HEK293T (cell line): Measurements from ENCODE around the gene SLC6A5.

ENCODE experiments used
- ARNT ChIP-seq: fragments of 450-650 bp; IDR thresholded peaks from 2 replicates; pipeline ENCODE4 v1.6.1; 2017; ENCODE audit warnings: mild to moderate bottlenecking
- BHLHE40 ChIP-seq: fragments of 450-650 bp; IDR thresholded peaks from 2 replicates; pipeline ENCODE4 v1.6.1; 2016; ENCODE audit warnings: mild to moderate bottlenecking, moderate library complexity, borderline replicate concordance
- CTBP1 ChIP-seq: fragments of 450-650 bp; IDR thresholded peaks from 2 replicates; pipeline ENCODE4 v1.6.1; 2016; ENCODE audit warnings: borderline replicate concordance
- ELF4 ChIP-seq: fragments of 450-650 bp; IDR thresholded peaks from 2 replicates; pipeline ENCODE4 v1.6.1; 2017; ENCODE audit warnings: antibody characterized with exemption
- FOXA1 ChIP-seq: fragments of 450-650 bp; IDR thresholded peaks from 2 replicates; pipeline ENCODE4 v1.6.1; 2016; ENCODE audit warnings: mild to moderate bottlenecking
- FOXM1 ChIP-seq: fragments of 450-650 bp; IDR thresholded peaks from 2 replicates; pipeline ENCODE4 v1.6.1; 2017; ENCODE audit warnings: mild to moderate bottlenecking, borderline replicate concordance
- L3MBTL2 ChIP-seq: fragments of 450-650 bp; conservative IDR thresholded peaks from 2 replicates; pipeline ENCODE4 v1.6.1; 2016; ENCODE audit warnings: mild to moderate bottlenecking
- NFRKB ChIP-seq: fragments of 450-650 bp; IDR thresholded peaks from 2 replicates; pipeline ENCODE4 v1.6.1; 2016; ENCODE audit warnings: mild to moderate bottlenecking, moderate library complexity
- SP1 ChIP-seq: fragments of 450-650 bp; IDR thresholded peaks from 2 replicates; pipeline ENCODE4 v1.6.1; 2017
- SUZ12 ChIP-seq: fragments of 450-650 bp; IDR thresholded peaks from 2 replicates; pipeline ENCODE4 v1.6.1; 2016; ENCODE audit warnings: mild to moderate bottlenecking
- TARDBP ChIP-seq: fragments of 450-650 bp; IDR thresholded peaks from 2 replicates; pipeline ENCODE4 v1.6.1; 2016
- ZNF384 ChIP-seq: fragments of 450-650 bp; IDR thresholded peaks from 2 replicates; pipeline ENCODE4 v1.6.1; 2016

DNA sequence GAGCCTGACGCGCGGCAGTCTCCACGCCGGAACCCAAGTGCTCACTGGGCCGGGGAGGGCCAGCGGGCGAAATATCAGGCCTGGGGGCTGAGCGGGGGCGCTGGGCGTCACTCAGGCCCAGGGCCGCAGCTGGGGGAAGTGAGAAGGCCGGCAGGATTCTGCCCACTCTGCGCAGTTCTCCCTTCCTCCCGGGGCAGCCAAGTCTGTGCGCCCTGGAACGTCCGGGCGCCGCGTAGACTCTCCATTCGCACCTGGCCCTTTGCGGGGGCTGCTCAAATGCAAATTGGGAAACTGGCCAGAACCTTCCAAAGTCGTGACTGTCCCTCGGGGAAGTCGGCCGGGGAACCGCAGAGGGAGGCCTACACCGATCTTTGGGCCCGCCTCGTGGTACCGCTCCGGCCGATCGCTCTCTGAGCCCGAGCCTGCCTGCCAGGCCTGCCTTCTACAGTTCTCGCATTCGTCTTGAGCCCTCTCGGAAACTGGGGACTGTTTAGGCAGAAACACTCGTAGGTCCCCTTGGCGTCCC, 2.2 kb upstream of the SLC6A5 start:
- TF ChIP-seq SUZ12 = no peak
- TF ChIP-seq TARDBP = no peak
- TF ChIP-seq FOXM1 = no peak
- TF ChIP-seq SP1 = no peak
- TF ChIP-seq BHLHE40 = no peak
- no peak for TF ChIP-seq ARNT
- no peak for TF ChIP-seq FOXA1
- TF ChIP-seq ZNF384 = no peak
- no peak for TF ChIP-seq L3MBTL2
- no peak for TF ChIP-seq ELF4
- TF ChIP-seq NFRKB = no peak
- TF ChIP-seq CTBP1 = no peak
